DND-41 (cell line): ENCODE data around the gene OXT.
A peak's percentile ranks its signal among the peaks of the same experiment; 100 is the strongest.

Experiments used
- CTCF ChIP-seq: IDR thresholded peaks from 2 replicates; pipeline ENCODE4 v1.5.1; 2012; ENCODE audit warnings: borderline replicate concordance, low read length, moderate library complexity, mild to moderate bottlenecking; ENCODE audit not compliant: poor library complexity, severe bottlenecking; ENCODE audit errors: extremely low read depth
- EZH2 ChIP-seq: IDR thresholded peaks from 3 replicates; pipeline ENCODE4 v1.6.1; 2012; ENCODE audit warnings: borderline replicate concordance, low read depth, mild to moderate bottlenecking, moderate library complexity, low read length, inconsistent platforms; ENCODE audit not compliant: severe bottlenecking

GRCh38 chr20:3115190-3116107 is 44.0 kb downstream of the OXT start:
- TF ChIP-seq EZH2 (no peak), CTCF (peak; percentile 68)
